Hepatocyte (in vitro differentiated cells): Measurements from ENCODE around the gene LYG1.

ENCODE experiments used
- EZH2phosphoT487 ChIP-seq: fragments of 200-600 bp; sonication (generic); IDR thresholded peaks from one replicate; pipeline ENCODE4 v1.6.1; 2018; ENCODE audit warnings: antibody characterized with exemption, mild to moderate bottlenecking, low read depth, moderate library complexity; ENCODE audit not compliant: unreplicated experiment, severe bottlenecking
- TF ChIP-seq, protein P1 (sequence below): fragments of 200-600 bp; sonication (generic); IDR thresholded peaks from 2 replicates; pipeline ENCODE4 v1.5.1; 2016; ENCODE audit warnings: antibody characterized with exemption, mild to moderate bottlenecking; ENCODE audit not compliant: poor library complexity

DNA sequence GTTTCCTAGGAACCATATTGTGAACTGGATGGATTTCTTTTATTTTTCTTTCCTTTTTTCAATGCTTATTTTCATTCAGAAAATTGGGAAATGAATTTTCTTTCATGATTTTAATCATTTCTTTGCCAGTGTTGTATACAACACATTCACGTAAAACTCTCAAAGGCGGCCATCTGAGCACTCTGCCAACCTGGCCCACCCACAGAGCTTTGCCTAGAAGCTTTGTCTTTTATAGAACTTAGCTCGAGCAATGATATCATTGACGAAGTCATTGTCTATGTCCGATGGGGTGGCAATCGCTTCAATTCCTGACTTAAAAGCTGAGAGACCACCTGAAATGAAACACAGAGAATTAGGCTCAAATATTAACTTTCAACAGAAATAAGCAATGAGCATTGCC, 58.8 kb downstream of the LYG1 start:
- TF ChIP-seq, protein P1, sequence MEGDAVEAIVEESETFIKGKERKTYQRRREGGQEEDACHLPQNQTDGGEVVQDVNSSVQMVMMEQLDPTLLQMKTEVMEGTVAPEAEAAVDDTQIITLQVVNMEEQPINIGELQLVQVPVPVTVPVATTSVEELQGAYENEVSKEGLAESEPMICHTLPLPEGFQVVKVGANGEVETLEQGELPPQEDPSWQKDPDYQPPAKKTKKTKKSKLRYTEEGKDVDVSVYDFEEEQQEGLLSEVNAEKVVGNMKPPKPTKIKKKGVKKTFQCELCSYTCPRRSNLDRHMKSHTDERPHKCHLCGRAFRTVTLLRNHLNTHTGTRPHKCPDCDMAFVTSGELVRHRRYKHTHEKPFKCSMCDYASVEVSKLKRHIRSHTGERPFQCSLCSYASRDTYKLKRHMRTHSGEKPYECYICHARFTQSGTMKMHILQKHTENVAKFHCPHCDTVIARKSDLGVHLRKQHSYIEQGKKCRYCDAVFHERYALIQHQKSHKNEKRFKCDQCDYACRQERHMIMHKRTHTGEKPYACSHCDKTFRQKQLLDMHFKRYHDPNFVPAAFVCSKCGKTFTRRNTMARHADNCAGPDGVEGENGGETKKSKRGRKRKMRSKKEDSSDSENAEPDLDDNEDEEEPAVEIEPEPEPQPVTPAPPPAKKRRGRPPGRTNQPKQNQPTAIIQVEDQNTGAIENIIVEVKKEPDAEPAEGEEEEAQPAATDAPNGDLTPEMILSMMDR: no peak
- TF ChIP-seq EZH2phosphoT487: no peak
